Measurements from ENCODE around the gene PGA5. TPM values are rescaled to one million over a fixed set of nuclear protein-coding genes. Genes with fewer than 3 reads are reported as not detected.
A peak's percentile ranks its signal among the peaks of the same experiment; 100 is the strongest.

PGA5 gene
- total and polyA plus RNA-seq, 10 of the 15 experiments (the other 5 are each of a cell fraction or from before 2014, with no cell fraction given): not detected

GRCh38 chr11:61281581-61282250 is 40.7 kb downstream of the PGA5 start:
- Histone ChIP-seq H3K27me3 (replicated peaks in 1 of 2; ENCODE audit: control insufficient read depth in 2 of 2, insufficient read depth in 2 of 2, low read length in 1 of 2) (no peaks in the 10 kb centered on the region), H3K27ac (ENCODE audit: control insufficient read depth, insufficient read depth) (no peak overlapping the region), H3K79me2 (ENCODE audit: control insufficient read depth, insufficient read depth, low read length) (no peaks in the 10 kb centered on the region), H3K4me3 (no peak overlapping the region), H3K36me3 (ENCODE audit: control insufficient read depth in 2 of 2, insufficient read depth in 2 of 2, low read length in 1 of 2) (no peaks in the 10 kb centered on the region), H3K4me2 (ENCODE audit: control insufficient read depth, insufficient read depth) (no peak overlapping the region), H4K20me1 (ENCODE audit: control insufficient read depth, insufficient read depth) (no peaks in the 10 kb centered on the region), H2AFZ (ENCODE audit: control insufficient read depth, low read depth, low read length) (no peak overlapping the region), H3K4me1 (ENCODE audit: control insufficient read depth, insufficient read depth, low read length) (no peaks in the 10 kb centered on the region), H3K9ac (ENCODE audit: control insufficient read depth, insufficient read depth, low read length) (no peak overlapping the region), H3K9me3 (replicated peaks; ENCODE audit: control insufficient read depth, insufficient read depth, low read length) (no peaks in the 10 kb centered on the region)
- no TSS peak for BruUV-seq (replicated peaks)
- TF ChIP-seq IRF3 (IDR thresholded peaks at IDR 0.05): no peak
- TF ChIP-seq LARP7 (IDR thresholded peaks at IDR 0.05): no peak
- TF ChIP-seq PAX8 (IDR thresholded peaks at IDR 0.05): no peak
- no peak for TF ChIP-seq BCLAF1 (IDR thresholded peaks at IDR 0.05)
- no peak for TF ChIP-seq FOS (IDR thresholded peaks at IDR 0.05; ENCODE audit: borderline replicate concordance, extremely low read depth, insufficient read length)
- TF ChIP-seq BMI1 (IDR thresholded peaks at IDR 0.05; ENCODE audit: borderline replicate concordance): no peak
- TF ChIP-seq IRF5 (IDR thresholded peaks at IDR 0.05; ENCODE audit: borderline replicate concordance): no peak
- TF ChIP-seq MXI1 (IDR thresholded peaks at IDR 0.05; ENCODE audit: low read depth, low read length): no peak
- TF ChIP-seq FOXK2 (IDR thresholded peaks at IDR 0.05): no peak
- no peak for TF ChIP-seq FOXM1 (IDR thresholded peaks at IDR 0.05; ENCODE audit: low read depth, low read length)
- no peak for TF ChIP-seq NKRF (conservative IDR thresholded peaks at IDR 0.05)
- TF ChIP-seq ZSCAN29 (IDR thresholded peaks at IDR 0.05): no peak
- TF ChIP-seq GABPA (IDR thresholded peaks at IDR 0.05; ENCODE audit: low read depth): no peak
- DNase-seq (ENCODE audit: low read depth, low spot score) (no peak), ATAC-seq (peak; percentile 96), FAIRE-seq (no peak)
- ChIA-PET SMC1A (ENCODE audit: uncharacterized antibody, unreplicated experiment) (interaction anchor here (0.7 kb wide), 1 partner anchor 13 kb away, joined by 3 read pairs; the partner anchor contains the start of gene VWCE), CTCF (interaction anchor here (0.9 to 1.0 kb wide), 2 partner anchors 55 to 104 kb away, joined by 3 to 4 read pairs; no protein-coding TSS in a partner anchor), RAD21 (ENCODE audit: unreplicated experiment) (interaction anchor here (0.7 to 1.4 kb wide), 2 partner anchors 104 to 285 kb away, joined by 4 to 5 read pairs; no protein-coding TSS in a partner anchor), POLR2A (no interaction called here)
- intact Hi-C loops (cut with micrococcal nuclease; ENCODE audit: unreplicated experiment): no loop called here
- WGBS (ENCODE audit: insufficient coverage, insufficient replicate concordance, low lambda C conversion rate, missing lambda C conversion rate): 74% methylated on average over 27 of the region's 35 CpGs
- in situ Hi-C loops (cut with MboI): no loop called here
